Measurements from ENCODE around the gene DRAXIN. TPM values are rescaled to one million over a fixed set of nuclear protein-coding genes. Genes with fewer than 3 reads are reported as not detected.

Gene DRAXIN
- total RNA-seq, 4 donors from 2014 or later, result not detected

DNA sequence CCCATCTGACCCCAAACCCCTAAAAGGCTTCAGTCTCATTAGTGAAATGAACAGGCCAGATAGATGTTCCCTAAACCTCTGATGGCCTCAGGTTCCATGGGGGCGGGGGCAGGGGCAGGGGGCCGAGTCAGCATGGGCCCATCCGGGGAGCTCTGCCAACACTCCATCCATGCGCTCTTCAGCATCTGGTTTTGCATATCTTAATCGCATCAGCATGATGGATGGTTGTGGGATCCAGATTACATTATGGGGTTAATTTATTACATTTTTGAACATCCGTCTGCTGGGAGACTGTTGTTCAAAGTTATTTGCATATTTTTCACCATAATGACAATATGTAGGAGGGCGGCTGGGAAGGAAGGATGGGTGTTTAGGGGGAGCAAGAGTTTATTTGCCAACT, 7.4 kb upstream of the DRAXIN start:
- DNase-seq, result no peak
- peaks cover 3 to 10% of the 10 kb centered on the region in 2 donors for H3K4me1 ChIP-seq
- no peaks in the 10 kb centered on the region for H3K9me3 ChIP-seq
- H3K4me3 ChIP-seq, result no peak overlapping the region
- no peak for ATAC-seq
- H3K27me3 ChIP-seq, result peaks cover 2 to 11% (median 5%) of the 10 kb centered on the region in 3 donors
- H3K27ac ChIP-seq, result no peak overlapping the region
- TF ChIP-seq, protein P1, sequence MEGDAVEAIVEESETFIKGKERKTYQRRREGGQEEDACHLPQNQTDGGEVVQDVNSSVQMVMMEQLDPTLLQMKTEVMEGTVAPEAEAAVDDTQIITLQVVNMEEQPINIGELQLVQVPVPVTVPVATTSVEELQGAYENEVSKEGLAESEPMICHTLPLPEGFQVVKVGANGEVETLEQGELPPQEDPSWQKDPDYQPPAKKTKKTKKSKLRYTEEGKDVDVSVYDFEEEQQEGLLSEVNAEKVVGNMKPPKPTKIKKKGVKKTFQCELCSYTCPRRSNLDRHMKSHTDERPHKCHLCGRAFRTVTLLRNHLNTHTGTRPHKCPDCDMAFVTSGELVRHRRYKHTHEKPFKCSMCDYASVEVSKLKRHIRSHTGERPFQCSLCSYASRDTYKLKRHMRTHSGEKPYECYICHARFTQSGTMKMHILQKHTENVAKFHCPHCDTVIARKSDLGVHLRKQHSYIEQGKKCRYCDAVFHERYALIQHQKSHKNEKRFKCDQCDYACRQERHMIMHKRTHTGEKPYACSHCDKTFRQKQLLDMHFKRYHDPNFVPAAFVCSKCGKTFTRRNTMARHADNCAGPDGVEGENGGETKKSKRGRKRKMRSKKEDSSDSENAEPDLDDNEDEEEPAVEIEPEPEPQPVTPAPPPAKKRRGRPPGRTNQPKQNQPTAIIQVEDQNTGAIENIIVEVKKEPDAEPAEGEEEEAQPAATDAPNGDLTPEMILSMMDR (IDR thresholded peaks at IDR 0.05 in 4 of 5, conservative IDR thresholded peaks at IDR 0.05 in 1 of 5), result no peak
- no peak for TF ChIP-seq POLR2A (IDR thresholded peaks at IDR 0.05)
- in situ Hi-C loops (cut with MboI; ENCODE audit: low sequenced_read_pairs in 4 of 4) (no loop called here), intact Hi-C loops (cut with DNase I; ENCODE audit: low total_unique reads) (loop anchor here (5.0 kb wide), 2 partner anchors 48 to 412 kb away; partner anchors contain the start of gene UBIAD1)
- H3K36me3 ChIP-seq, result no peaks in the 10 kb centered on the region

DNA sequence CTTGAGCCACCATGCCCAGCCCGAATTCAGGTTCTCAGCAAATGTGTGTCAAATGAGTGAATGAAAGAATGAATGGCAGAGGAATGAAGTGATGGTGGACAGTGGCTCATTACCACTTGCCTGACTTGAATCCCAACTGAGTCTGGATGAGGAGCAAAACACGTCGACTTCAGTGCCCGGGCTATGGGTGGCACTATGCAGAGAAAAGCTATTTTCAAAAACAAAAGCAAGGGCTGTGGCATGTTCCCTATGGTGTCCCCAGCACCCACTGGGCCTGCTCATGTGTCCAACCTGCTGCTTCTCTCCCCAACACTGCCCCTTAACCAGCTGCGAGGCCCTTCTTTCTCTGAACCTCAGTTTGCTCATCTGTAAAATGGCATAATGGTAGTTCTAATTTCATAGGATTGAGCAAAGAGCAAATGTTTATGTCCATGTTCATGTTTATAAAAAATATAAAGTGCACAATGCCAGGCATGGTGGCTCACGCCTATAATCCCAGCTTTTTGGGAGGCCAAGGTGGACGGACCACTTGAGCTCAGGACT, 6.2 kb upstream of the DRAXIN start:
- peaks cover 3 to 10% of the 10 kb centered on the region in 2 donors for H3K4me1 ChIP-seq
- intact Hi-C loops (cut with DNase I; ENCODE audit: low total_unique reads), result no loop called here
- H3K4me3 ChIP-seq, result no peak overlapping the region
- ATAC-seq, result no peak
- in situ Hi-C loops (cut with MboI; ENCODE audit: low sequenced_read_pairs in 4 of 4), result no loop called here
- H3K27ac ChIP-seq, result no peak overlapping the region
- H3K27me3 ChIP-seq, result peaks cover 8 to 20% (median 14%) of the 10 kb centered on the region in 3 donors
- TF ChIP-seq, protein P1 (IDR thresholded peaks at IDR 0.05 in 4 of 5, conservative IDR thresholded peaks at IDR 0.05 in 1 of 5), result no peak
- no peak for TF ChIP-seq POLR2A (IDR thresholded peaks at IDR 0.05)
- DNase-seq, result no peak
- H3K36me3 ChIP-seq, result no peaks in the 10 kb centered on the region
- H3K9me3 ChIP-seq, result no peaks in the 10 kb centered on the region

DNA sequence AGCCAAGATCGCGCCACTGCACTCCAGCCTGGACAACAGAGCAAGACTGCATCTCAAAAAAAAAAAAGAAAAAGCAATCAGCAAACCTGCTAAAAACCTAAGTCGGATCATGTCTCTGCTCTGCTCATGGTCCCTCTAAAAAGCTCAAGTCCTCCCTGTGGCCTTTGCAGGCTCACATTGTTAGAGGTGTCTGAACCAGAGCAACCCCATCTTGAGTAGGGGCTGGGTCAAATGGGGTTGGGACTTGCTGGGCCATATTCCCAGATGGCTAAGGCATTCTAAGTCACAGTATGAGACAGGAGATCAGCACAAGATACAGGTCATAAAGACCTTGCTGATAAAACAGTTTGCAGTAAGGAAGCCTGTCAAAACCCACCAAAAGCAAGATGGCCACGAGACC, 3.0 kb upstream of the DRAXIN start:
- Histone ChIP-seq H3K27me3 (peaks cover 38 to 47% (median 39%) of the 10 kb centered on the region in 3 donors), H3K9me3 (no peaks in the 10 kb centered on the region), H3K36me3 (no peaks in the 10 kb centered on the region), H3K27ac (no peak overlapping the region), H3K4me3 (no peak overlapping the region), H3K4me1 (peaks cover 0 to 7% of the 10 kb centered on the region in 2 donors)
- ATAC-seq, result no peak
- intact Hi-C loops (cut with DNase I; ENCODE audit: low total_unique reads) (no loop called here), in situ Hi-C loops (cut with MboI; ENCODE audit: low sequenced_read_pairs in 4 of 4) (no loop called here)
- DNase-seq, result no peak
- no peak for TF ChIP-seq POLR2A (IDR thresholded peaks at IDR 0.05)
- TF ChIP-seq, protein P1 (IDR thresholded peaks at IDR 0.05 in 4 of 5, conservative IDR thresholded peaks at IDR 0.05 in 1 of 5), result no peak

DNA sequence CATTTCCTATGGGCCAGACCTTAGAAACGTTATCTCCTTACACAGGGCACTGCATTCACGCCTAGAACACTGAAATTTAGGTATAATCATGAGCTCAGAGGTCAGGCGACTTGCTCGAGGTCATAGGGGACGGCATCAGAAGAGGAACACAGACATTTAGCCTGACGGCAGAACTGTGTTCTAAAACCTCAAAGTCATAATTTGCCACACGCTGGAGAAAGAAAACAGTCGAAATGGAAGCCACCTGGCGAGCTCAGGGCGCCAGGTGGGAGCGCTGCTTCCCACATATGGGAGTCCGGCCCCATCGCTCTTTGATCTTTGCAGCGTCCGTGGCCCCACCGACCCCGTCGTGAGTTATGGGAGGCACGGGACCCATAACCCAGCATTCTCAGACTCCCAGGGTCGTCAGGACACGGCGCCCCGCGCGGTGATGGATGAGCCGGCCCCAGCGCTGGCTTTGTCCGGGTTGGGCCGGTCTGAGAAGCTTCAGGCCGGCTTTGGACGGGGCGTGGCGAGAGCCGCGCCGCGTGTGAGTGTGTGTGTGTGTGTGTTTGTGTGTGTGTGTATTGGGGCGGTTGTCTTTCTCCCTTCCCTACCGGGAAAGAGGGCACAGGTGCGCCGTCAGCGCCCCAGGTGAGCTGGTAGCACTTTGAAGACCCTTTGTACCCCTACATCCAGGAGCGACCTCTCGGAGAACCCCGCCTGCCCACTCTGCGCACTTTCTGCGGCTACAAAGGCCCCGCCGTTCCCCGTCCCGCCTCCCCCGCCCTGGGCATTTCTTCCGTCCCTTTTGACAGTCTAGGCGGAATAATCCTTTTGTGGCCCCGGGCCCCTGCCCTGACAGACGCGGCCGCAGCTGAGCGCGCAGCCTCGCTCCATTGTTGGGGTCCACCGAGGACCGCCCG, 861 bp upstream of the DRAXIN start:
- Histone ChIP-seq H3K27ac (no peak overlapping the region), H3K9me3 (no peaks in the 10 kb centered on the region), H3K4me1 (peaks cover 0 to 7% of the 10 kb centered on the region in 2 donors), H3K27me3 (peaks cover 46 to 64% (median 51%) of the 10 kb centered on the region in 3 donors), H3K36me3 (no peaks in the 10 kb centered on the region), H3K4me3 (peak overlapping the region in 3 of 4 donors; percentile 13 to 31 (median 17))
- intact Hi-C loops (cut with DNase I; ENCODE audit: low total_unique reads), result no loop called here
- TF ChIP-seq, protein P1 (IDR thresholded peaks at IDR 0.05 in 4 of 5, conservative IDR thresholded peaks at IDR 0.05 in 1 of 5), result no peak
- no peak for TF ChIP-seq POLR2A (IDR thresholded peaks at IDR 0.05)
- DNase-seq, result no peak
- in situ Hi-C loops (cut with MboI; ENCODE audit: low sequenced_read_pairs in 4 of 4), result no loop called here
- no peak for ATAC-seq
